ENCODE data around the gene USP25. TPM values are rescaled to one million over a fixed set of nuclear protein-coding genes. Genes with fewer than 3 reads are reported as not detected.

Gene USP25
- total RNA-seq, 1 donor from 2014 or later, result 53.2 TPM

- no peak overlapping the region for H3K4me3 ChIP-seq
- TF ChIP-seq CTCF (IDR thresholded peaks at IDR 0.05; ENCODE audit: borderline replicate concordance), result no peak
- peaks cover 10% of the 10 kb centered on the region for H3K36me3 ChIP-seq
- no peak for DNase-seq
- H3K9me3 ChIP-seq (replicated peaks), result no peaks in the 10 kb centered on the region
- peaks cover 55% of the 10 kb centered on the region for H3K4me1 ChIP-seq
- no peaks in the 10 kb centered on the region for H3K27me3 ChIP-seq (ENCODE audit: low read depth)
- intact Hi-C loops (cut with micrococcal nuclease), result no loop called here
- no peak overlapping the region for H3K27ac ChIP-seq (replicated peaks)
Measured at GRCh38 chr21:15768045-15768601, 38.3 kb downstream of the USP25 start.

- no peak for TF ChIP-seq CTCF (IDR thresholded peaks at IDR 0.05; ENCODE audit: borderline replicate concordance)
- intact Hi-C loops (cut with micrococcal nuclease), result no loop called here
- Histone ChIP-seq H3K4me3 (no peak overlapping the region), H3K36me3 (peaks cover 10% of the 10 kb centered on the region), H3K4me1 (peaks cover 60% of the 10 kb centered on the region), H3K27me3 (ENCODE audit: low read depth) (no peaks in the 10 kb centered on the region), H3K27ac (replicated peaks) (no peak overlapping the region), H3K9me3 (replicated peaks) (no peaks in the 10 kb centered on the region)
- no peak for DNase-seq
Measured at GRCh38 chr21:15768853-15769252, 39.1 kb downstream of the USP25 start.

GRCh38 chr21:15771311-15771710 is 41.5 kb downstream of the USP25 start:
- Histone ChIP-seq H3K4me1 (peaks cover 50% of the 10 kb centered on the region), H3K27ac (replicated peaks) (no peak overlapping the region), H3K4me3 (no peak overlapping the region), H3K36me3 (peaks cover 5% of the 10 kb centered on the region), H3K27me3 (ENCODE audit: low read depth) (no peaks in the 10 kb centered on the region), H3K9me3 (replicated peaks) (no peaks in the 10 kb centered on the region)
- no peak for TF ChIP-seq CTCF (IDR thresholded peaks at IDR 0.05; ENCODE audit: borderline replicate concordance)
- no peak for DNase-seq
- intact Hi-C loops (cut with micrococcal nuclease), result no loop called here

- intact Hi-C loops (cut with micrococcal nuclease), result no loop called here
- DNase-seq, result no peak
- H3K4me1 ChIP-seq, result peaks cover 36% of the 10 kb centered on the region
- H3K9me3 ChIP-seq (replicated peaks), result no peaks in the 10 kb centered on the region
- no peak overlapping the region for H3K4me3 ChIP-seq
- no peak for TF ChIP-seq CTCF (IDR thresholded peaks at IDR 0.05; ENCODE audit: borderline replicate concordance)
- H3K27me3 ChIP-seq (ENCODE audit: low read depth), result no peaks in the 10 kb centered on the region
- no peaks in the 10 kb centered on the region for H3K36me3 ChIP-seq
- H3K27ac ChIP-seq (replicated peaks), result no peak overlapping the region
Measured at GRCh38 chr21:15772654-15773053, 42.9 kb downstream of the USP25 start.

- Histone ChIP-seq H3K4me1 (peaks cover 17% of the 10 kb centered on the region), H3K27ac (replicated peaks) (no peak overlapping the region)
Measured at GRCh38 chr21:15774590-15774989, 44.8 kb downstream of the USP25 start.

More at GRCh38 chr21:15774590-15774989, 44.8 kb downstream of the USP25 start:
- Histone ChIP-seq H3K36me3 (no peaks in the 10 kb centered on the region), H3K9me3 (replicated peaks) (no peaks in the 10 kb centered on the region), H3K27me3 (ENCODE audit: low read depth) (no peaks in the 10 kb centered on the region), H3K4me3 (no peak overlapping the region)
- intact Hi-C loops (cut with micrococcal nuclease), result no loop called here
- no peak for TF ChIP-seq CTCF (IDR thresholded peaks at IDR 0.05; ENCODE audit: borderline replicate concordance)
- DNase-seq, result no peak

Measured in left ventricle myocardium inferior (tissue), 1 donor.